PC-3 (cell line): Measurements from ENCODE around the gene NPFF. TPM values are rescaled to one million over a fixed set of nuclear protein-coding genes. Genes with fewer than 3 reads are reported as not detected.

Source experiments
- ATAC-seq: fragments of 200-7000 bp; cut with Tn5 transposase; 2 replicates; pipeline ENCODE4 v1.9.1; 2020; ENCODE audit warnings: mild to moderate bottlenecking, moderate library complexity
- BruUV-seq: library from RNA; stranded (reverse); fragments of 400-500 nt; replicated peaks from 2 replicates; lab custom pipeline; 2021; lab: Mats Ljungman, UMichigan
- CTCF ChIA-PET: fragments of 300-600 bp; sonication (Branson Sonifier 250); formaldehyde crosslinking; loops from one replicate; lab custom pipeline; 2022; ENCODE audit warnings: antibody characterized with exemption; lab: Charles Lee
- POLR2A ChIA-PET: fragments of 300-600 bp; sonication (Branson Sonifier 250); formaldehyde crosslinking; loops from one replicate; lab custom pipeline; 2022; ENCODE audit warnings: antibody characterized with exemption; ENCODE audit not compliant: unreplicated experiment; lab: Charles Lee
- DNase-seq: peaks from one replicate; pipeline ENCODE4 v3.0.0-alpha.2; 2015
- H2AFZ ChIP-seq: fragments of 300-600 bp; sonication (generic); 2 replicates; pipeline ENCODE4 v1.6.0; 2016; ENCODE audit warnings: antibody characterized with exemption, low read length
- H3F3A ChIP-seq: fragments of 300-600 bp; sonication (generic); one replicate; pipeline ENCODE4 v1.6.0; 2017; ENCODE audit warnings: antibody characterized with exemption, low read length, control low read depth, mild to moderate bottlenecking; ENCODE audit not compliant: unreplicated experiment
- H3K27ac ChIP-seq: fragments of 300-600 bp; sonication (generic); 2 replicates; pipeline ENCODE4 v1.5.1; 2016; ENCODE audit warnings: mild to moderate bottlenecking, low read length
- H3K27me3 ChIP-seq: fragments of 300-600 bp; sonication (generic); 2 replicates; pipeline ENCODE4 v1.6.1; 2016; ENCODE audit warnings: low read length, mixed read lengths
- H3K36me3 ChIP-seq: fragments of 300-600 bp; sonication (generic); 2 replicates; pipeline ENCODE4 v1.6.1; 2016; ENCODE audit warnings: low read depth, mixed run types, low read length, mixed read lengths
- H3K4me1 ChIP-seq: fragments of 300-600 bp; sonication (generic); 2 replicates; pipeline ENCODE4 v1.5.1; 2016; ENCODE audit warnings: low read length; ENCODE audit not compliant: insufficient read depth
- H3K4me2 ChIP-seq: fragments of 300-600 bp; sonication (generic); 2 replicates; pipeline ENCODE4 v1.6.0; 2016; ENCODE audit warnings: low read length
- H3K4me3 ChIP-seq: fragments of 300-600 bp; sonication (generic); 2 replicates; pipeline ENCODE4 v1.5.1; 2016; ENCODE audit warnings: mild to moderate bottlenecking, low read length, mixed read lengths
- H3K79me2 ChIP-seq: fragments of 300-600 bp; sonication (generic); 2 replicates; pipeline ENCODE4 v1.6.1; 2017; ENCODE audit warnings: low read length, mixed read lengths
- H3K9ac ChIP-seq: fragments of 300-600 bp; sonication (generic); 2 replicates; pipeline ENCODE4 v1.6.0; 2016; ENCODE audit warnings: mild to moderate bottlenecking, low read length
- H3K9me2 ChIP-seq: fragments of 300-600 bp; sonication (generic); replicated peaks from 2 replicates; pipeline ENCODE4 v1.6.1; 2016; ENCODE audit warnings: mixed run types, low read length, mixed read lengths
- H3K9me3 ChIP-seq: fragments of 300-600 bp; sonication (generic); 2 replicates; pipeline ENCODE4 v1.6.1; 2016; ENCODE audit warnings: low read length, mixed read lengths
- H4K20me1 ChIP-seq: fragments of 300-600 bp; sonication (generic); 2 replicates; pipeline ENCODE4 v1.6.1; 2016; ENCODE audit warnings: low read length, mixed read lengths
- CTCF ChIP-seq: fragments of 300-600 bp; sonication (generic); conservative IDR thresholded peaks from 2 replicates; pipeline ENCODE4 v1.5.1; 2017; ENCODE audit warnings: antibody characterized with exemption, low read depth, mild to moderate bottlenecking, low read length
- EZH2 ChIP-seq: fragments of 300-600 bp; sonication (generic); IDR thresholded peaks from one replicate; pipeline ENCODE4 v1.6.1; 2017; ENCODE audit warnings: antibody characterized with exemption, mild to moderate bottlenecking, low read length; ENCODE audit not compliant: unreplicated experiment
- EZH2phosphoT487 ChIP-seq: fragments of 300-600 bp; sonication (generic); IDR thresholded peaks from 2 replicates; pipeline ENCODE4 v1.6.1; 2018; ENCODE audit warnings: mild to moderate bottlenecking, antibody characterized with exemption, low read length, borderline replicate concordance
- intact Hi-C: fragments of 100-400 bp; cut with micrococcal nuclease; formaldehyde crosslinking; loops from 2 replicates; pipeline ENCODE4 v1.9.0; 2023
- total RNA-seq: library from RNA; depleted of rRNA; stranded (reverse); fragments of >200 nt; gene quantifications from 2 replicates; pipeline ENCODE4 v1.2.3, GENCODE V29; 2014

The NPFF gene
- total RNA-seq, 1 experiment from 2014 or later: not detected

- TF ChIP-seq EZH2phosphoT487 (no peak), EZH2 (no peak), CTCF (no peak)
- peaks cover 35% of the 10 kb centered on the region for H3K36me3 ChIP-seq
- no peaks in the 10 kb centered on the region for H3K9me2 ChIP-seq
- peak; percentile 33 for ATAC-seq
- BruUV-seq: no TSS peak
- no peaks in the 10 kb centered on the region for H3K79me2 ChIP-seq
- CTCF ChIA-PET: no interaction called here
- H2AFZ ChIP-seq: no peak overlapping the region
- peaks cover 16% of the 10 kb centered on the region for H3F3A ChIP-seq
- H3K9ac ChIP-seq: no peak overlapping the region
- H3K4me2 ChIP-seq: no peak overlapping the region
- no peaks in the 10 kb centered on the region for H3K27me3 ChIP-seq
- peak; percentile 54 for DNase-seq
- POLR2A ChIA-PET: no interaction called here
- H3K4me3 ChIP-seq: no peak overlapping the region
- intact Hi-C loops: no loop called here
- H3K27ac ChIP-seq: no peak overlapping the region
- peaks cover 15% of the 10 kb centered on the region; the same call in 1 of the 2 replicates for H4K20me1 ChIP-seq
- no peaks in the 10 kb centered on the region for H3K4me1 ChIP-seq
- no peaks in the 10 kb centered on the region for H3K9me3 ChIP-seq
Measured at GRCh38 chr12:53484686-53485575, 22.4 kb downstream of the NPFF start.

- no peaks in the 10 kb centered on the region for H3K79me2 ChIP-seq
- no peaks in the 10 kb centered on the region for H3K9me3 ChIP-seq
- peaks cover 44% of the 10 kb centered on the region for H3K36me3 ChIP-seq
- H3K4me3 ChIP-seq: no peak overlapping the region
- no peak for ATAC-seq
- no peak for DNase-seq
- no peak overlapping the region for H3K4me2 ChIP-seq
- intact Hi-C loops: no loop called here
- no peak overlapping the region for H3K27ac ChIP-seq
- H3K9me2 ChIP-seq: no peaks in the 10 kb centered on the region
- H3K4me1 ChIP-seq: no peaks in the 10 kb centered on the region
- TF ChIP-seq CTCF (no peak), EZH2 (no peak), EZH2phosphoT487 (no peak)
- peaks cover 16% of the 10 kb centered on the region for H3F3A ChIP-seq
- POLR2A ChIA-PET: no interaction called here
- H3K9ac ChIP-seq: no peak overlapping the region
- CTCF ChIA-PET: no interaction called here
- H2AFZ ChIP-seq: no peak overlapping the region
- peaks cover 23% of the 10 kb centered on the region for H4K20me1 ChIP-seq
- BruUV-seq: no TSS peak
- H3K27me3 ChIP-seq: no peaks in the 10 kb centered on the region
Measured at GRCh38 chr12:53483979-53484377, 23.3 kb downstream of the NPFF start.
